ENCODE data around the gene PRDM10.
"Not testable (repeated sequence)": the region's sequence is repeated elsewhere in the genome, so short reads cannot be mapped to it uniquely, and the experiment has no call there.

The PRDM10 gene

GRCh38 chr11:129881570-129882170, 121.0 kb downstream of the PRDM10 start:
- ATAC-seq = no peak

- no peak for ATAC-seq
Observed at GRCh38 chr11:129880311-129880710, 122.3 kb downstream of the PRDM10 start.

GRCh38 chr11:129871914-129872313, 130.7 kb downstream of the PRDM10 start:
- no peak for ATAC-seq

- not testable (repeated sequence) for ATAC-seq
Observed at GRCh38 chr11:129868626-129869025, 134.0 kb downstream of the PRDM10 start.

- no peak for ATAC-seq
Observed at GRCh38 chr11:129866311-129866710, 136.3 kb downstream of the PRDM10 start.

GRCh38 chr11:129865701-129866100, 136.9 kb downstream of the PRDM10 start:
- ATAC-seq = peak; percentile 33 to 41

- ATAC-seq = no peak
Observed at GRCh38 chr11:129864811-129865210, 137.8 kb downstream of the PRDM10 start.

GRCh38 chr11:129861702-129862522, 140.7 kb downstream of the PRDM10 start:
- ATAC-seq = no peak

GRCh38 chr11:129856036-129856435, 146.6 kb downstream of the PRDM10 start:
- ATAC-seq = no peak

- peak in 1 of 2 donors; percentile 28 for ATAC-seq
Observed at GRCh38 chr11:129855086-129855485, 147.5 kb downstream of the PRDM10 start.

GRCh38 chr11:129854232-129854805, 148.3 kb downstream of the PRDM10 start:
- ATAC-seq = peak in 1 of 2 donors; percentile 25

GRCh38 chr11:129853518-129854231, 149.0 kb downstream of the PRDM10 start:
- ATAC-seq = peak; percentile 46 to 62

GRCh38 chr11:129852125-129852740, 150.4 kb downstream of the PRDM10 start:
- ATAC-seq = no peak
